Adrenal gland (tissue), 5 donors: Measurements from ENCODE around the gene CDH4.

Experiments
- CTCF ChIP-seq, 6 experiments: fragments of 450-650 bp in 4 of 6; fragments of 200-600 bp in 2 of 6; sonication (generic) in 1 of 6; IDR thresholded peaks; 1 replicate in 5 of 6; 2 replicates in 1 of 6; pipeline versions ENCODE4 v1.5.1 to v1.8.0; 2016 to 2021; ENCODE audit warnings: antibody characterized with exemption in 6 of 6, mild to moderate bottlenecking in 2 of 6, moderate library complexity in 1 of 6
- POLR2A ChIP-seq, 2 donors: fragments of 450-650 bp; IDR thresholded peaks; one replicate each; pipeline ENCODE4 v1.6.1; 2017; ENCODE audit warnings: antibody characterized with exemption in 2 of 2, mild to moderate bottlenecking in 2 of 2, moderate library complexity in 1 of 2
- donor health status: DM: no; HTN: no; CAD: no.

DNA sequence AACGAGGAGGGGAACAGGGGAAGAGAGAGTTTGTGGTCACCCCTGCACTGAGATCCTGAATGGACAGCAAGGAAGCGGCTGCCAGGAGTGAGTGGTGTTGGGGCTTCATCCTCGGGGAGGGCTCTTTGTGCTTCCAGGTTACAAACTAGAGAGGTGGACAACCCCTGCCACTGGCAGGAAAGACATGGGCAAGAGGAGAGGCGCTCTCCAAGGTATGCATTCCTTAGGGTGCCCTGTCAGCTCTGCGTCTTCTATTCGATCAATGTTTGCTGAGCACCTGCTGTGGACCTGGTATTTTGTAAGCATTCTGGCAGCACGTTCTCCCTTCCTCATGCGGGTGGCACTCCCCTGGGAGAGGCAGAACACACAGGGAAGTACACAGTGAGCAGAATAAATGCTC, 93.6 kb downstream of the CDH4 start:
- no peak for TF ChIP-seq CTCF (IDR thresholded peaks at IDR 0.05)
- TF ChIP-seq POLR2A (IDR thresholded peaks at IDR 0.05): no peak
